Colonic mucosa (tissue), 4 donors: Measurements from ENCODE around the gene NFE2L1. TPM values are rescaled to one million over a fixed set of nuclear protein-coding genes. Genes with fewer than 3 reads are reported as not detected.

Experiments used
- DNase-seq: peaks from one replicate; pipeline ENCODE4 v3.0.0-alpha.2; 2020
- H3K27ac ChIP-seq: fragments of 200-600 bp; one replicate; pipeline ENCODE4 v1.8.0; 2021
- H3K27me3 ChIP-seq: fragments of 200-600 bp; one replicate; pipeline ENCODE4 v1.8.0; 2021
- H3K36me3 ChIP-seq: fragments of 200-600 bp; one replicate; pipeline ENCODE4 v1.8.0; 2021
- H3K4me1 ChIP-seq: fragments of 200-600 bp; one replicate; pipeline ENCODE4 v1.8.0; 2021; ENCODE audit warnings: mild to moderate bottlenecking
- H3K4me3 ChIP-seq: fragments of 200-600 bp; one replicate; pipeline ENCODE4 v1.8.0; 2021
- H3K9ac ChIP-seq, 2 donors: one replicate each; pipeline ENCODE4 v1.7.0; 2013; ENCODE audit warnings: control low read depth in 2 of 2, low read depth in 2 of 2, low read length in 2 of 2
- H3K9me3 ChIP-seq: fragments of 200-600 bp; one replicate; pipeline ENCODE4 v1.8.0; 2021
- CTCF ChIP-seq: fragments of 200-600 bp; IDR thresholded peaks from one replicate; pipeline ENCODE4 v1.8.0; 2022; ENCODE audit warnings: antibody characterized with exemption, mild to moderate bottlenecking
- intact Hi-C: fragments of 100-400 bp; cut with DNase I; formaldehyde crosslinking; loops from one replicate; pipeline ENCODE4 v1.14.1; 2022
- total RNA-seq, 2 donors: library from RNA; stranded (reverse); fragmentation: NEBNext Ultra II Directional in 1 of 2; extraction: Animal tissue kit (Norgen Biotek cat#: 25700) in 1 of 2; gene quantifications; one replicate each; pipeline ENCODE4 v1.2.1, GENCODE V29; 2021
- donor health status: healthy.
- donor health status: DM: no; HTN: no; CAD: no.
- donor health status: DM: no; HTN: no; CAD: no.

NFE2L1 gene
- total RNA-seq, 2 donors from 2014 or later: 158 to 264 TPM

- Histone ChIP-seq H3K9me3 (no peaks in the 10 kb centered on the region), H3K27me3 (no peaks in the 10 kb centered on the region), H3K36me3 (no peaks in the 10 kb centered on the region), H3K4me1 (peaks cover 12% of the 10 kb centered on the region), H3K4me3 (peak overlapping the region; percentile 41), H3K27ac (peak overlapping the region; percentile 51), H3K9ac (peak overlapping the region; percentile 35 to 47)
- TF ChIP-seq CTCF: no peak
- intact Hi-C loops: loop anchor here (5.0 kb wide), 1 partner anchor 108 kb away; no protein-coding TSS in a partner anchor
- peak; percentile 84 for DNase-seq
Measured at GRCh38 chr17:48024149-48025039, 23.8 kb upstream of the NFE2L1 start.

- TF ChIP-seq CTCF: peak; percentile 49
- DNase-seq: peak; percentile 99
- intact Hi-C loops: loop anchor here (5.0 kb wide), 1 partner anchor 107 kb away; no protein-coding TSS in a partner anchor
- Histone ChIP-seq H3K9ac (peak overlapping the region; percentile 61 to 81), H3K27me3 (no peaks in the 10 kb centered on the region), H3K4me3 (peak overlapping the region; percentile 41), H3K9me3 (no peaks in the 10 kb centered on the region), H3K36me3 (no peaks in the 10 kb centered on the region), H3K4me1 (peaks cover 12% of the 10 kb centered on the region), H3K27ac (peak overlapping the region; percentile 51)
Measured at GRCh38 chr17:48025040-48025903, 22.9 kb upstream of the NFE2L1 start.

GRCh38 chr17:48025904-48026501 is 22.2 kb upstream of the NFE2L1 start:
- no peaks in the 10 kb centered on the region for H3K27me3 ChIP-seq
- H3K4me1 ChIP-seq: peaks cover 12% of the 10 kb centered on the region
- no peak for TF ChIP-seq CTCF
- no peaks in the 10 kb centered on the region for H3K9me3 ChIP-seq
- no peak overlapping the region for H3K4me3 ChIP-seq
- peak overlapping the region in 1 of 2 donors; percentile 81 for H3K9ac ChIP-seq
- intact Hi-C loops: loop anchor here (1.0 to 5.0 kb wide), 2 partner anchors 48 to 106 kb away; no protein-coding TSS in a partner anchor
- H3K27ac ChIP-seq: no peak overlapping the region
- peak; percentile 49 for DNase-seq
- H3K36me3 ChIP-seq: no peaks in the 10 kb centered on the region

GRCh38 chr17:48026502-48027321 is 21.4 kb upstream of the NFE2L1 start:
- H3K9ac ChIP-seq: peak overlapping the region in 1 of 2 donors; percentile 81
- H3K9me3 ChIP-seq: no peaks in the 10 kb centered on the region
- peak; percentile 92 for DNase-seq
- peak overlapping the region; percentile 34 for H3K27ac ChIP-seq
- no peaks in the 10 kb centered on the region for H3K36me3 ChIP-seq
- H3K4me1 ChIP-seq: peaks cover 12% of the 10 kb centered on the region
- H3K27me3 ChIP-seq: no peaks in the 10 kb centered on the region
- no peak overlapping the region for H3K4me3 ChIP-seq
- intact Hi-C loops: loop anchor here (1.0 to 5.0 kb wide), 2 partner anchors 48 to 106 kb away; no protein-coding TSS in a partner anchor
- peak; percentile 78 for TF ChIP-seq CTCF
